Esophagus squamous epithelium (tissue), 5 donors: ENCODE results near the gene OSGIN1. TPM values are rescaled to one million over a fixed set of nuclear protein-coding genes. Genes with fewer than 3 reads are reported as not detected.

Source experiments
- DNase-seq: peaks from one replicate; lab custom pipeline; 2025; lab: John Stamatoyannopoulos, UW
- H3K27ac ChIP-seq, 4 donors: fragments of 200-600 bp; sonication (generic); one replicate each; pipeline ENCODE4 v1.5.1; 2016 to 2019; ENCODE audit warnings: mild to moderate bottlenecking in 1 of 4
- H3K27me3 ChIP-seq, 4 donors: fragments of 200-600 bp; sonication (generic); 1 replicate in 3 of 4; 2 replicates in 1 of 4; pipeline versions ENCODE4 v1.5.1 to v1.6.0; 2017 to 2021; ENCODE audit warnings: antibody characterized with exemption in 1 of 4
- H3K36me3 ChIP-seq, 3 donors: fragments of 200-600 bp; sonication (generic); one replicate each; pipeline ENCODE4 v1.5.1; 2016 to 2019
- H3K4me1 ChIP-seq, 3 donors: fragments of 200-600 bp; sonication (generic); one replicate each; pipeline ENCODE4 v1.5.1; 2017 to 2019
- H3K4me3 ChIP-seq, 4 donors: fragments of 200-600 bp; sonication (generic); 1 replicate in 3 of 4; 2 replicates in 1 of 4; pipeline ENCODE4 v1.5.1; 2016 to 2019; ENCODE audit warnings: mild to moderate bottlenecking in 2 of 4, moderate library complexity in 1 of 4
- H3K9me3 ChIP-seq, 3 donors: fragments of 200-600 bp; sonication (generic); one replicate each; pipeline ENCODE4 v1.5.1; 2016 to 2019
- POLR2A ChIP-seq, 4 donors: fragments of 450-650 bp; IDR thresholded peaks; one replicate each; pipeline ENCODE4 v1.6.1; 2017; ENCODE audit warnings: antibody characterized with exemption in 4 of 4, mild to moderate bottlenecking in 4 of 4, moderate library complexity in 3 of 4
- WGBS, 2 donors: methylation state at CpG; one replicate each; pipeline ENCODE4 v1.1.5; 2018; 5-methylcytosine and 5-hydroxymethylcytosine counted together
- intact Hi-C: fragments of 100-400 bp; cut with DNase I; formaldehyde crosslinking; loops from one replicate; pipeline ENCODE4 v1.15.0; 2022
- total RNA-seq, 4 donors: library from RNA; depleted of rRNA; stranded (reverse); fragments of >200 nt; gene quantifications; one replicate each; pipeline ENCODE4 v1.1.0, GENCODE V29; 2016
- TF ChIP-seq, protein P1 (sequence below), 6 experiments: fragments of 450-650 bp in 4 of 6; fragments of 200-600 bp in 2 of 6; sonication (generic) in 2 of 6; IDR thresholded peaks; one replicate each; pipeline ENCODE4 v1.5.1; 2016 to 2019; ENCODE audit warnings: antibody characterized with exemption in 6 of 6, mild to moderate bottlenecking in 4 of 6, moderate library complexity in 4 of 6
- donor health status: DM: yes; HTN: yes; CAD: no.

OSGIN1 gene
- total RNA-seq, 4 donors from 2014 or later = 5.0 to 27.6 (median 11.1) TPM

DNA sequence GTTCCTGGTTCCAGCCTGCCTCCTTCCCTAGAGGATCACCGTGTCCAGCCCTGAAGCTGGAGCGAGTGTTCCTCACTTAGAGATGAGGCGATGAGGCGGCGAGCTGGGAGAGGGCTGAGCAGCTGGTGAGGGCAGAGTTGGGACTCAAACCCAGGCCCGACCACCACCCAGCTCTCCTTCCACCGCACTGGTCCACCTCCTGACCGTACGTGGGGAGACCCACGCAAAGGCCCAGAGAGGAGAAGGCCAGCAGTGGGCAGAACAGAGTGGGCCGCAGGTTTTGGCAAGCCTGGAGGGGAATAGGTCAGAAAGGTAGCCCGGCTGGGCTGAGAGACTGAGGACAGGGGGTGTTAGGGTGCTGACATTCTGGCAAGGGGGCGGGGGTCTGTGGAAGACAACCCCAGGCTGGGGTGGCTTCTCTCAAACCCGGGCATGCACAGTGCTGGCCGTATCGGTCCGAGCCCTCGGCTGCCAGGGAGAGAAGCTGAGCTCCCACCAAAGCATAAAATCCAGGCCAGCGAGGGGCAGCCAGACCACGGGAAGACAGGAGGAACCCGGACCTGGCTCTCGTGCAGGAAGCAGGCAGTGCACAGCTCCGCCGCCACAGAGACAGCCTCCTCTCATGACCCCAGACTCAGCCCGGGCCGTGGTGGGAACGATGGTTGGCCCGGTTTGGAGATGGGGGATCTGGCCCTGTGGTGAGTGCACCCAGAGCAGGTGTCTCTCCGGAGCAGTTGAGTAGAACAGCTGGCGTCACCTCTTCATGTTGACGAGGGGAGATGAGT lies 29.3 kb upstream of the OSGIN1 start:
- Histone ChIP-seq H3K27ac (no peak overlapping the region), H3K27me3 (no peaks in the 10 kb centered on the region), H3K9me3 (no peaks in the 10 kb centered on the region), H3K4me3 (no peak overlapping the region), H3K4me1 (peaks cover 2 to 17% (median 10%) of the 10 kb centered on the region in 3 donors), H3K36me3 (peaks cover 0 to 35% (median 13%) of the 10 kb centered on the region in 3 donors)
- 73 to 89% methylated on average over 11 to 16 of the region's 31 CpGs for WGBS, 2 donors
- no peak for DNase-seq
- TF ChIP-seq, protein P1, sequence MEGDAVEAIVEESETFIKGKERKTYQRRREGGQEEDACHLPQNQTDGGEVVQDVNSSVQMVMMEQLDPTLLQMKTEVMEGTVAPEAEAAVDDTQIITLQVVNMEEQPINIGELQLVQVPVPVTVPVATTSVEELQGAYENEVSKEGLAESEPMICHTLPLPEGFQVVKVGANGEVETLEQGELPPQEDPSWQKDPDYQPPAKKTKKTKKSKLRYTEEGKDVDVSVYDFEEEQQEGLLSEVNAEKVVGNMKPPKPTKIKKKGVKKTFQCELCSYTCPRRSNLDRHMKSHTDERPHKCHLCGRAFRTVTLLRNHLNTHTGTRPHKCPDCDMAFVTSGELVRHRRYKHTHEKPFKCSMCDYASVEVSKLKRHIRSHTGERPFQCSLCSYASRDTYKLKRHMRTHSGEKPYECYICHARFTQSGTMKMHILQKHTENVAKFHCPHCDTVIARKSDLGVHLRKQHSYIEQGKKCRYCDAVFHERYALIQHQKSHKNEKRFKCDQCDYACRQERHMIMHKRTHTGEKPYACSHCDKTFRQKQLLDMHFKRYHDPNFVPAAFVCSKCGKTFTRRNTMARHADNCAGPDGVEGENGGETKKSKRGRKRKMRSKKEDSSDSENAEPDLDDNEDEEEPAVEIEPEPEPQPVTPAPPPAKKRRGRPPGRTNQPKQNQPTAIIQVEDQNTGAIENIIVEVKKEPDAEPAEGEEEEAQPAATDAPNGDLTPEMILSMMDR (IDR thresholded peaks at IDR 0.05) = no peak
- no peak for TF ChIP-seq POLR2A (IDR thresholded peaks at IDR 0.05)
- intact Hi-C loops = no loop called here

DNA sequence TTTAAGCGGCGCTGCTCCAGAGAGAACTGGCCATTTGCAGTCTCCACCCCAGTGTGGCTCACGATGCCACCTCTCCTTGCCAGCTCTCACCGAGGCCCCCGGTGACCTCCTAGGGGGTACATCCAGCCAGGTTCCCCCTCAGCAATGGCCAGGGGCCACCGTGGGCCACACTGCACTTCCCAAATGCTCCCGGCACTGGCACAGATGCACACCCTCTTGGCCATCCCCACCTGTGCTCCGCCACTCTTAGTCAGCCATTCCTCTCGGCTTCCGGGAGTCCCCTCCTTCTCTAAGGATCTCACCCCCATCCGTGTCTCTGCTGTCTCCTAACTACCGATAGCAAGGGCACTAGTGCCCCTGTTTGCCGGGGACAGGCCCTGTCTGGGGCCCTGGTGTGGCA lies 28.4 kb upstream of the OSGIN1 start:
- no peak for TF ChIP-seq POLR2A (IDR thresholded peaks at IDR 0.05)
- TF ChIP-seq, protein P1 (IDR thresholded peaks at IDR 0.05) = no peak
- intact Hi-C loops = no loop called here
- peaks cover 2 to 17% (median 10%) of the 10 kb centered on the region in 3 donors for H3K4me1 ChIP-seq
- no peak overlapping the region for H3K27ac ChIP-seq
- H3K9me3 ChIP-seq = no peaks in the 10 kb centered on the region
- WGBS, 2 donors = 84 to 92% methylated on average over 9 to 10 of the region's 13 CpGs
- H3K36me3 ChIP-seq = peaks cover 0 to 26% (median 6%) of the 10 kb centered on the region in 3 donors
- no peaks in the 10 kb centered on the region for H3K27me3 ChIP-seq
- H3K4me3 ChIP-seq = no peak overlapping the region
- DNase-seq = no peak

- no peak for DNase-seq
- Histone ChIP-seq H3K4me1 (peaks cover 2 to 17% (median 10%) of the 10 kb centered on the region in 3 donors), H3K27ac (no peak overlapping the region), H3K27me3 (no peaks in the 10 kb centered on the region), H3K4me3 (no peak overlapping the region), H3K36me3 (peaks cover 0 to 20% (median under 1%) of the 10 kb centered on the region in 3 donors), H3K9me3 (no peaks in the 10 kb centered on the region)
- intact Hi-C loops = no loop called here
- 73 to 87% methylated on average over 9 to 11 of the region's 12 CpGs for WGBS, 2 donors
- TF ChIP-seq, protein P1 (IDR thresholded peaks at IDR 0.05) = no peak
- TF ChIP-seq POLR2A (IDR thresholded peaks at IDR 0.05) = no peak
These were observed 27.7 kb upstream of the OSGIN1 start for GRCh38 chr16:83925095-83925905.

DNA sequence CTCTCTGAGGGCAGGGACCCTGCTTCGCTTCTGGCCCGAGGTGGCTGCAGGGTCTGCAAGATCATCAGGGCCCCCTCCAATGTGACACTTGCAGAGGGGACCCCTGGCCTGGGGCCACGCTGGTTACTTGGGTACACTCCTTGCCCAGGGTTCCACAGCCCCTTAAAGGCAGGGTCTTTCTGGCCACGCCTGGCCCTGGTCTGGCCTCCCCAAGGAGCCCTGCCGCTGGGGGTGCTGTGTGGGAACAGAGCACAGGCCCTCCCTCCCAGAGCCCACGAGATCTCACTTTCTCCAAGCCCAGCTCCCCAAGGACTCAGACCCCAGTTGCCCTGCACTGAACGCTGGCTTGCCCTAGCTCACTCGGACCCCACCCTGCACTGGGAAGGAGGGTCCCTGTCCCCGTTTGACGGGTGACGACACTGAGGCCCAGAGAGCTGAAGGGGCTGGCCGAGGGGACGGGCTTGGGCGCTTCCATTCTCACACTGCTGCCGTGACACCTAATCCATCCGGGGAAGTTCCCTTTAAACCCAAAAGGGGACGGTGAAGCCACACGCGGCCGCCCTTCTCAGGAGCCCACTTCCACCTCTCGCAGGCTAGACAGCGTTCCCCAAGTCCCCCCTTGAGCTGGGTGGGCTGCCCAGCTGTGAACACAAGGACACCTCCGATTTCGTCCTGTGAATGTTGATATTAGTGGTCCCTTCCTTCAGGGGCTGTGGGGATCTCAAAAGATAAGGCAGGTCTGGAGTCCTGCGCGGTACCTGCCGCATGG lies 26.9 kb upstream of the OSGIN1 start:
- Histone ChIP-seq H3K4me1 (peaks cover 2 to 17% (median 10%) of the 10 kb centered on the region in 3 donors), H3K27ac (no peak overlapping the region), H3K27me3 (no peaks in the 10 kb centered on the region), H3K36me3 (peaks cover 0 to 17% (median 0%) of the 10 kb centered on the region in 3 donors), H3K4me3 (no peak overlapping the region), H3K9me3 (no peaks in the 10 kb centered on the region)
- TF ChIP-seq, protein P1 (IDR thresholded peaks at IDR 0.05) = no peak
- TF ChIP-seq POLR2A (IDR thresholded peaks at IDR 0.05) = no peak
- intact Hi-C loops = no loop called here
- no peak for DNase-seq
- 44 to 45% methylated on average over 12 to 17 of the region's 27 CpGs for WGBS, 2 donors
